Esophagus muscularis mucosa (tissue), 4 donors: ENCODE data around the gene SPSB1. TPM values are rescaled to one million over a fixed set of nuclear protein-coding genes. Genes with fewer than 3 reads are reported as not detected.

Experiments used
- DNase-seq: peaks from one replicate; pipeline ENCODE4 v3.0.0-alpha.2; 2017; ENCODE audit errors: extremely low spot score
- H3K27ac ChIP-seq, 4 donors: fragments of 200-600 bp; sonication (generic); replicated peaks in 1 of 4; 1 replicate in 3 of 4; 2 replicates in 1 of 4; pipeline ENCODE4 v1.5.1; 2016 to 2019; ENCODE audit warnings: mild to moderate bottlenecking in 1 of 4
- H3K27me3 ChIP-seq, 4 donors: fragments of 200-600 bp; sonication (generic); one replicate each; pipeline versions ENCODE4 v1.5.1 to v1.6.0; 2016 to 2019
- H3K36me3 ChIP-seq, 4 donors: fragments of 200-600 bp; sonication (generic); one replicate each; pipeline ENCODE4 v1.5.1; 2016 to 2019
- H3K4me1 ChIP-seq, 4 donors: fragments of 200-600 bp; sonication (generic); one replicate each; pipeline ENCODE4 v1.5.1; 2016 to 2019
- H3K4me3 ChIP-seq, 4 donors: fragments of 200-600 bp; sonication (generic); 1 replicate in 2 of 4; 2 replicates in 2 of 4; pipeline ENCODE4 v1.5.1; 2016 to 2019; ENCODE audit warnings: mild to moderate bottlenecking in 4 of 4, moderate library complexity in 1 of 4
- H3K9me3 ChIP-seq, 4 donors: fragments of 200-600 bp; sonication (generic); 1 replicate in 3 of 4; 2 replicates in 1 of 4; pipeline ENCODE4 v1.5.1; 2016 to 2019
- CTCF ChIP-seq, 3 experiments: fragments of 200-600 bp in 2 of 3; fragments of 450-650 bp in 1 of 3; sonication (generic) in 2 of 3; IDR thresholded peaks; one replicate each; pipeline ENCODE4 v1.5.1; 2017 to 2019; ENCODE audit warnings: antibody characterized with exemption in 3 of 3, mild to moderate bottlenecking in 2 of 3, moderate library complexity in 1 of 3
- EP300 ChIP-seq: sonication (generic); formaldehyde crosslinking; IDR thresholded peaks from one replicate; pipeline ENCODE4 v1.6.1; 2017; ENCODE audit warnings: antibody characterized with exemption
- POLR2A ChIP-seq: fragments of 450-650 bp; IDR thresholded peaks from one replicate; pipeline ENCODE4 v1.6.1; 2017; ENCODE audit warnings: antibody characterized with exemption, moderate library complexity, mild to moderate bottlenecking, low read depth
- POLR2AphosphoS5 ChIP-seq, 2 donors: sonication (generic); formaldehyde crosslinking; IDR thresholded peaks; one replicate each; pipeline ENCODE4 v1.6.1; 2017; ENCODE audit warnings: antibody characterized with exemption in 2 of 2
- WGBS: methylation state at CpG from one replicate; pipeline ENCODE4 v1.1.5; 2018; 5-methylcytosine and 5-hydroxymethylcytosine counted together
- intact Hi-C: fragments of 100-400 bp; cut with DNase I; formaldehyde crosslinking; loops from one replicate; pipeline ENCODE4 v1.15.1; 2023
- total RNA-seq, 4 donors: library from RNA; depleted of rRNA; stranded (reverse); fragments of >200 nt; gene quantifications; one replicate each; pipeline versions ENCODE4 v1.1.0 to v1.2.1, GENCODE V29; 2016

Gene SPSB1
- total RNA-seq, 4 donors from 2014 or later: 61.0 to 104 (median 97.4) TPM

GRCh38 chr1:9374748-9375341, 82.2 kb downstream of the SPSB1 start:
- H3K9me3 ChIP-seq: no peaks in the 10 kb centered on the region
- 75% methylated on average over 7 of the region's 7 CpGs for WGBS
- no peak for TF ChIP-seq EP300
- TF ChIP-seq CTCF (IDR thresholded peaks at IDR 0.05): no peak
- no peak for TF ChIP-seq POLR2A
- TF ChIP-seq POLR2AphosphoS5 (IDR thresholded peaks at IDR 0.05): no peak
- peak overlapping the region; percentile 91 to 95 (median 95) for H3K27ac ChIP-seq
- no peaks in the 10 kb centered on the region for H3K27me3 ChIP-seq
- peaks cover 51 to 96% (median 95%) of the 10 kb centered on the region in 4 donors for H3K4me1 ChIP-seq
- peaks cover 0 to 3% (median 0%) of the 10 kb centered on the region in 4 donors for H3K36me3 ChIP-seq
- intact Hi-C loops: loop anchor here (10.0 kb wide), 1 partner anchor 70 kb away; no protein-coding TSS in a partner anchor
- DNase-seq: no peak
- no peak overlapping the region for H3K4me3 ChIP-seq

DNA sequence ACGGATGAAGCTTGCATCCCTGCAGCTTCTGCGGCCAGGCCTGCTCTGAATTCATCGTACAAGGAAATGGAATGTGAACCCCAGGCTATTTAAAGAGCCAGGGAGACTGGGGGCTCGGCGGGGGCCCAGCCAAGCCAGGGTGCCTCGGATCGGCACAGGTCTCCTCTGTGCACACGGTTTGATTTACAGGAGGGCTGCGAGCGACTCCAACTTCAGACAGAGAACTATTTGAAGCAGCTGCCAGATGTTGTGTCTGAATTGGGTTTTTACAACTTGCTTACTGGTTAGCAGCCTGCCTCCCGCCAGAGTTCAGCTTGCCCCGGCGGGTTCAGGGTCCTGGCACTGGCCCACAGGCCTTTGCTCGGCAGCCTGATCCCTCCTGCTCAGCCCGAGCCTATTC, 83.2 kb downstream of the SPSB1 start:
- H3K4me1 ChIP-seq: peaks cover 50 to 85% (median 84%) of the 10 kb centered on the region in 4 donors
- intact Hi-C loops: loop anchor here (2.0 to 10.0 kb wide), 2 partner anchors 69 to 81 kb away; no protein-coding TSS in a partner anchor
- DNase-seq: no peak

DNA sequence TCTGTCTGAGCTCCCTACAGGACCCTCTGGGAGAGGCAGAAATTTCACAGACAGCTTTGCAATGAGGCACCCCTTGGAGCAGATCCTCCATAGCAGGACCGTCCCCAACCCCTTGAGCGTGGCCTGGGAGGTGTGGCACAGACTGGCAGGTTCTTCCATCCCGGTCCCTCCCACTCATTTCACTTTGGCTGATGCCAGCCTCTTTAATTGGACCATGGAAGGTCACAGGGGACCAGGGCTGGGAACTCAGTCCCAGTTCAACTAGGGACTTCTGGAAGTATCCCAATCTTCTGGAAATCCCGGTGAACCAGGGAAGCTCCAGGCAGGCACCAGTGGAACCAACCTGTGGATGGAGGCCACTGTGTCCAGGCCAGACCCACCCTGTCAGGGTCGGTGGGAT, 83.7 kb downstream of the SPSB1 start:
- 81% methylated on average over 3 of the region's 5 CpGs for WGBS
- Histone ChIP-seq H3K27me3 (no peaks in the 10 kb centered on the region), H3K4me1 (peaks cover 45 to 80% (median 79%) of the 10 kb centered on the region in 4 donors), H3K4me3 (no peak overlapping the region), H3K27ac (peak overlapping the region; percentile 91 to 95 (median 95)), H3K9me3 (no peaks in the 10 kb centered on the region), H3K36me3 (no peaks in the 10 kb centered on the region)
- intact Hi-C loops: loop anchor here (2.0 to 10.0 kb wide), 2 partner anchors 68 to 82 kb away; no protein-coding TSS in a partner anchor
- DNase-seq: no peak
- no peak for TF ChIP-seq CTCF (IDR thresholded peaks at IDR 0.05)

More for the DNA sequence above, 83.2 kb downstream of the SPSB1 start:
- TF ChIP-seq POLR2AphosphoS5 (IDR thresholded peaks at IDR 0.05) (peak; percentile 35 to 55), EP300 (no peak)
- Histone ChIP-seq H3K4me3 (peak overlapping the region in 1 of 4 donors; percentile 9), H3K27me3 (no peaks in the 10 kb centered on the region), H3K9me3 (no peaks in the 10 kb centered on the region), H3K27ac (peak overlapping the region; percentile 91 to 95 (median 95)), H3K36me3 (no peaks in the 10 kb centered on the region)
- WGBS: 33% methylated on average over 1 of the region's 15 CpGs

DNA sequence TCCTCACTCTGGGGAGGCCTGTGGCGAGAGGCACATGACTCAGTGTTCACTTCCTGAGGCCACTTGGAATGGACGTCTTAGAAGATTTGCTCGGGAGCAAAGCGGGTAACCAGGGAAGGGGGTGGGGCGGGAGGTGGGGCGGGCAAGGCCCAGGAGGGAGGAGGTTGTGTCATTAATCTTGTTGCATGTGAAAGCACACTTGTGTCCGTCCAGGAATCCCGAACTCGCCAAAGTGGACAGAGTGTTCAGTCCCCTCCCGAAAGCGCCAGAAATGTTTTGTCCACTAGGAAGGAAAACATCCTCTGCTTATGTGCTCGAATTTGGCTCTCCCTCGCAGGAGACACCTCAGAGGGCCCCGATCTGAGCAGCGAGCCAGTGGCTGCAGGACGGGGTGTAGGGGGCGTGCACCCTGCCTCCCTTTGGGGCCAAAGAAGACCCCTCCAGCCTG, 84.2 kb downstream of the SPSB1 start:
- 54% methylated on average over 17 of the region's 17 CpGs for WGBS
- peak; percentile 96 for DNase-seq

More for the DNA sequence above, 84.2 kb downstream of the SPSB1 start:
- H3K27ac ChIP-seq: peak overlapping the region; percentile 91 to 95 (median 95)
- H3K36me3 ChIP-seq: no peaks in the 10 kb centered on the region
- H3K4me3 ChIP-seq: peak overlapping the region in 2 of 4 donors; percentile 8 to 28
- no peaks in the 10 kb centered on the region for H3K9me3 ChIP-seq
- TF ChIP-seq POLR2A: no peak
- peak in 1 of 3 experiments; percentile 14 for TF ChIP-seq CTCF (IDR thresholded peaks at IDR 0.05)
- TF ChIP-seq EP300: peak; percentile 99
- TF ChIP-seq POLR2AphosphoS5 (IDR thresholded peaks at IDR 0.05): peak; percentile 94
- intact Hi-C loops: loop anchor here (2.0 to 10.0 kb wide), 2 partner anchors 68 to 82 kb away; no protein-coding TSS in a partner anchor
- H3K27me3 ChIP-seq: no peaks in the 10 kb centered on the region
- H3K4me1 ChIP-seq: peaks cover 40 to 75% (median 74%) of the 10 kb centered on the region in 4 donors
